Hepatocyte (in vitro differentiated cells): Measurements from ENCODE around the gene DHX35. TPM values are rescaled to one million over a fixed set of nuclear protein-coding genes. Genes with fewer than 3 reads are reported as not detected.

Experiments
- DNase-seq: peaks from one replicate; pipeline ENCODE4 v3.0.0-alpha.2; 2016; ENCODE audit warnings: low spot score
- H2AFZ ChIP-seq: fragments of 200-600 bp; sonication (generic); 2 replicates; pipeline ENCODE4 v1.6.0; 2016; ENCODE audit warnings: antibody characterized with exemption, mild to moderate bottlenecking
- H3K27ac ChIP-seq: fragments of 200-600 bp; sonication (generic); 2 replicates; pipeline ENCODE4 v1.5.1; 2016; ENCODE audit warnings: mild to moderate bottlenecking
- H3K27me3 ChIP-seq: fragments of 200-600 bp; sonication (generic); 2 replicates; pipeline ENCODE4 v1.6.1; 2016
- H3K36me3 ChIP-seq: fragments of 200-600 bp; sonication (generic); replicated peaks from 2 replicates; pipeline ENCODE4 v1.5.1; 2016; ENCODE audit warnings: low read depth; ENCODE audit not compliant: insufficient read depth
- H3K4me1 ChIP-seq: fragments of 200-600 bp; sonication (generic); 2 replicates; pipeline ENCODE4 v1.5.1; 2016; ENCODE audit warnings: mild to moderate bottlenecking, moderate library complexity; ENCODE audit not compliant: insufficient read depth
- H3K4me2 ChIP-seq: fragments of 200-600 bp; sonication (generic); 2 replicates; pipeline ENCODE4 v1.6.0; 2016
- H3K4me3 ChIP-seq: fragments of 200-600 bp; sonication (generic); 2 replicates; pipeline ENCODE4 v1.5.1; 2016; ENCODE audit warnings: mild to moderate bottlenecking
- H3K79me2 ChIP-seq: fragments of 200-600 bp; sonication (generic); 2 replicates; pipeline ENCODE4 v1.6.0; 2017; ENCODE audit warnings: mild to moderate bottlenecking
- H3K9me2 ChIP-seq: fragments of 200-600 bp; sonication (generic); replicated peaks from 2 replicates; pipeline ENCODE4 v1.6.0; 2017; ENCODE audit warnings: mild to moderate bottlenecking; ENCODE audit not compliant: insufficient read depth
- H3K9me3 ChIP-seq: fragments of 200-600 bp; sonication (generic); 2 replicates; pipeline ENCODE4 v1.5.1; 2016; ENCODE audit warnings: low read depth, mild to moderate bottlenecking
- H4K20me1 ChIP-seq: fragments of 200-600 bp; sonication (generic); 2 replicates; pipeline ENCODE4 v1.6.0; 2016; ENCODE audit warnings: mild to moderate bottlenecking; ENCODE audit not compliant: insufficient read depth, poor library complexity, severe bottlenecking
- CTCF ChIP-seq: fragments of 200-600 bp; sonication (generic); IDR thresholded peaks from 2 replicates; pipeline ENCODE4 v1.5.1; 2016; ENCODE audit warnings: antibody characterized with exemption, mild to moderate bottlenecking; ENCODE audit not compliant: poor library complexity
- EZH2 ChIP-seq: fragments of 200-600 bp; sonication (generic); IDR thresholded peaks from 2 replicates; pipeline ENCODE4 v1.6.1; 2016; ENCODE audit warnings: antibody characterized with exemption, mild to moderate bottlenecking, borderline replicate concordance
- EZH2phosphoT487 ChIP-seq: fragments of 200-600 bp; sonication (generic); IDR thresholded peaks from one replicate; pipeline ENCODE4 v1.6.1; 2018; ENCODE audit warnings: antibody characterized with exemption, mild to moderate bottlenecking, low read depth, moderate library complexity; ENCODE audit not compliant: unreplicated experiment, severe bottlenecking
- WGBS: methylation state at CpG from one replicate; pipeline ENCODE4 v1.1.6; 2016; ENCODE audit warnings: low lambda C conversion rate; ENCODE audit errors: missing lambda C conversion rate; 5-methylcytosine and 5-hydroxymethylcytosine counted together
- polyA plus RNA-seq: library from polyadenylated mRNA; unstranded; fragments of >200 nt; fragmentation: Nextera tagmentation; extraction: Ambion mirVana; gene quantifications from 2 replicates; pipeline ENCODE4 v1.2.1, GENCODE V29; 2016
- total RNA-seq: library from RNA; depleted of rRNA; stranded (reverse); fragments of >200 nt; gene quantifications from 2 replicates; pipeline ENCODE4 v1.2.3, GENCODE V29; 2014

Gene DHX35
- total and polyA plus RNA-seq, 2 experiments from 2014 or later = 4.4 to 10.6 TPM

GRCh38 chr20:38961530-38962043 lies 557 bp upstream of the DHX35 start:
- 16% methylated on average over 16 of the region's 16 CpGs for WGBS
- H3K4me3 ChIP-seq = peak overlapping the region; percentile 43
- DNase-seq = no peak

GRCh38 chr20:38962928-38963401 lies 821 bp downstream of the DHX35 start:
- 17% methylated on average over 5 of the region's 5 CpGs for WGBS
- peak overlapping the region; percentile 65 for H3K4me3 ChIP-seq
- peak overlapping the region; percentile 75 for H2AFZ ChIP-seq
- H3K4me2 ChIP-seq = peak overlapping the region; percentile 88
- no peaks in the 10 kb centered on the region for H3K27me3 ChIP-seq
- no peaks in the 10 kb centered on the region for H3K36me3 ChIP-seq
- peaks cover 52% of the 10 kb centered on the region for H3K79me2 ChIP-seq
- H3K9me2 ChIP-seq = no peaks in the 10 kb centered on the region
- H4K20me1 ChIP-seq = no peaks in the 10 kb centered on the region
- H3K9me3 ChIP-seq = no peaks in the 10 kb centered on the region
- peaks cover 11% of the 10 kb centered on the region for H3K4me1 ChIP-seq
- TF ChIP-seq EZH2 (no peak), EZH2phosphoT487 (no peak), CTCF (no peak)
- H3K27ac ChIP-seq = peak overlapping the region; percentile 94
- DNase-seq = no peak

More at GRCh38 chr20:38961530-38962043, 557 bp upstream of the DHX35 start:
- Histone ChIP-seq H3K4me1 (peaks cover 11% of the 10 kb centered on the region), H3K79me2 (peaks cover 39% of the 10 kb centered on the region), H3K27me3 (no peaks in the 10 kb centered on the region), H3K4me2 (peak overlapping the region; percentile 81), H3K9me2 (no peaks in the 10 kb centered on the region), H4K20me1 (no peaks in the 10 kb centered on the region), H3K27ac (peak overlapping the region; percentile 58), H3K36me3 (no peaks in the 10 kb centered on the region), H2AFZ (peak overlapping the region; percentile 92), H3K9me3 (no peaks in the 10 kb centered on the region)
- TF ChIP-seq EZH2 (no peak), CTCF (no peak), EZH2phosphoT487 (no peak)

- Histone ChIP-seq H3K27ac (no peak overlapping the region), H3K79me2 (peaks cover 54% of the 10 kb centered on the region), H3K36me3 (no peaks in the 10 kb centered on the region), H2AFZ (no peak overlapping the region), H3K9me3 (no peaks in the 10 kb centered on the region), H3K4me3 (no peak overlapping the region), H3K27me3 (no peaks in the 10 kb centered on the region), H3K4me1 (peaks cover 11% of the 10 kb centered on the region), H3K4me2 (no peak overlapping the region), H3K9me2 (no peaks in the 10 kb centered on the region), H4K20me1 (no peaks in the 10 kb centered on the region)
- TF ChIP-seq EZH2 = no peak
- TF ChIP-seq CTCF = no peak
- TF ChIP-seq EZH2phosphoT487 = no peak
- DNase-seq = no peak
These were observed 1.6 kb downstream of the DHX35 start for GRCh38 chr20:38963745-38964144.

- no peak overlapping the region for H3K4me3 ChIP-seq
- no peak overlapping the region for H3K4me2 ChIP-seq
- H3K27ac ChIP-seq = no peak overlapping the region
- H3K9me3 ChIP-seq = no peaks in the 10 kb centered on the region
- no peaks in the 10 kb centered on the region for H3K27me3 ChIP-seq
- H4K20me1 ChIP-seq = no peaks in the 10 kb centered on the region
- H2AFZ ChIP-seq = no peak overlapping the region
- DNase-seq = no peak
- peaks cover 11% of the 10 kb centered on the region for H3K4me1 ChIP-seq
- H3K9me2 ChIP-seq = no peaks in the 10 kb centered on the region
- H3K36me3 ChIP-seq = no peaks in the 10 kb centered on the region
- peaks cover 54% of the 10 kb centered on the region for H3K79me2 ChIP-seq
- TF ChIP-seq EZH2 (no peak), CTCF (no peak), EZH2phosphoT487 (no peak)
These were observed 3.1 kb downstream of the DHX35 start for GRCh38 chr20:38965264-38965663.
